ENCODE results near the gene GCGR.
A peak's percentile ranks its signal among the peaks of the same experiment; 100 is the strongest.

GCGR gene

GRCh38 chr17:81812571-81813370, 8.8 kb downstream of the GCGR start:
- DNase-seq = no peak

- no peak for DNase-seq
Observed at GRCh38 chr17:81813371-81813684, 9.4 kb downstream of the GCGR start.

GRCh38 chr17:81813861-81814683, 10.1 kb downstream of the GCGR start:
- no peak for DNase-seq

GRCh38 chr17:81814748-81815645, 11.0 kb downstream of the GCGR start:
- no peak for DNase-seq

- DNase-seq = no peak
Observed at GRCh38 chr17:81815646-81815986, 11.7 kb downstream of the GCGR start.

- no peak for DNase-seq
Observed at GRCh38 chr17:81817758-81818147, 13.8 kb downstream of the GCGR start.

- DNase-seq = no peak
Observed at GRCh38 chr17:81819708-81820107, 15.8 kb downstream of the GCGR start.

- no peak for DNase-seq
Observed at GRCh38 chr17:81821147-81821546, 17.2 kb downstream of the GCGR start.

- DNase-seq = peak; percentile 69
Observed at GRCh38 chr17:81821603-81822311, 17.8 kb downstream of the GCGR start.

- DNase-seq = no peak
Observed at GRCh38 chr17:81822312-81822637, 18.3 kb downstream of the GCGR start.

GRCh38 chr17:81822996-81823819, 19.3 kb downstream of the GCGR start:
- no peak for DNase-seq

GRCh38 chr17:81823820-81824550, 20.0 kb downstream of the GCGR start:
- no peak for DNase-seq

- no peak for DNase-seq
Observed at GRCh38 chr17:81824595-81824994, 20.6 kb downstream of the GCGR start.

- no peak for DNase-seq
Observed at GRCh38 chr17:81825841-81826466, 22.0 kb downstream of the GCGR start.

GRCh38 chr17:81828656-81829055, 24.7 kb downstream of the GCGR start:
- DNase-seq = no peak

- no peak for DNase-seq
Observed at GRCh38 chr17:81829858-81830257, 25.9 kb downstream of the GCGR start.

GRCh38 chr17:81831563-81831956, 27.6 kb downstream of the GCGR start:
- DNase-seq = no peak

- no peak for DNase-seq
Observed at GRCh38 chr17:81831957-81832607, 28.1 kb downstream of the GCGR start.

- no peak for DNase-seq
Observed at GRCh38 chr17:81832608-81833159, 28.7 kb downstream of the GCGR start.
